Astrocyte of the spinal cord (primary cell): ENCODE measurements around the gene PRPS1L1.

Experiments used
- DNase-seq: peaks from one replicate; pipeline ENCODE4 v3.0.0; 2011; ENCODE audit warnings: low read depth, low spot score
- H3K4me3 ChIP-seq: 2 replicates; pipeline ENCODE4 v1.5.1; 2011; ENCODE audit warnings: low read depth, mild to moderate bottlenecking, low read length, moderate library complexity
- in situ Hi-C: cut with HindIII; loops from 2 replicates; pipeline ENCODE4 v1.10.0; 2017; ENCODE audit warnings: low sequenced_read_pairs
- TF ChIP-seq, protein P1 (sequence below): IDR thresholded peaks from 2 replicates; pipeline ENCODE4 v1.5.1; 2012; ENCODE audit warnings: low read depth, mild to moderate bottlenecking, low read length, inconsistent platforms

The PRPS1L1 gene

DNA sequence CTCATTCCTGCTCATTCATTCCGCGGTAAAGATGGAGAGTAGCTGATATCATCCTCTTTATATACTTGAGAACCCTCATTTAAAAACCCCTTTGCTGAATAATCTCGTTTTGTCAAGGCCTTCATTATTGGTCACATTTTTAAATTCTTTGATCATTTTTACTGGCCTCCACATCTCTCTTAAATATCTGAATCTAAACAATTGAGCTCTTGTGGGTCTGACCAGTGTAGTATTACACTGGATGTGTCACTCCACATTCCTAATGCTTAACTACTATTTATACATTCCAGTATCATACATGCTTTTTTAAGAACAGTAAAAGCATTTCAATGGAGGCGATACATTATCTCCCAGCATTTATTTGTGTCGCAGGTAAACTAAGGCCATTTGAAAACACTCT is 12.6 kb upstream of the PRPS1L1 start:
- in situ Hi-C loops = no loop called here
- DNase-seq = peak; percentile 81
- TF ChIP-seq, protein P1, sequence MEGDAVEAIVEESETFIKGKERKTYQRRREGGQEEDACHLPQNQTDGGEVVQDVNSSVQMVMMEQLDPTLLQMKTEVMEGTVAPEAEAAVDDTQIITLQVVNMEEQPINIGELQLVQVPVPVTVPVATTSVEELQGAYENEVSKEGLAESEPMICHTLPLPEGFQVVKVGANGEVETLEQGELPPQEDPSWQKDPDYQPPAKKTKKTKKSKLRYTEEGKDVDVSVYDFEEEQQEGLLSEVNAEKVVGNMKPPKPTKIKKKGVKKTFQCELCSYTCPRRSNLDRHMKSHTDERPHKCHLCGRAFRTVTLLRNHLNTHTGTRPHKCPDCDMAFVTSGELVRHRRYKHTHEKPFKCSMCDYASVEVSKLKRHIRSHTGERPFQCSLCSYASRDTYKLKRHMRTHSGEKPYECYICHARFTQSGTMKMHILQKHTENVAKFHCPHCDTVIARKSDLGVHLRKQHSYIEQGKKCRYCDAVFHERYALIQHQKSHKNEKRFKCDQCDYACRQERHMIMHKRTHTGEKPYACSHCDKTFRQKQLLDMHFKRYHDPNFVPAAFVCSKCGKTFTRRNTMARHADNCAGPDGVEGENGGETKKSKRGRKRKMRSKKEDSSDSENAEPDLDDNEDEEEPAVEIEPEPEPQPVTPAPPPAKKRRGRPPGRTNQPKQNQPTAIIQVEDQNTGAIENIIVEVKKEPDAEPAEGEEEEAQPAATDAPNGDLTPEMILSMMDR = no peak
- H3K4me3 ChIP-seq = no peak overlapping the region

DNA sequence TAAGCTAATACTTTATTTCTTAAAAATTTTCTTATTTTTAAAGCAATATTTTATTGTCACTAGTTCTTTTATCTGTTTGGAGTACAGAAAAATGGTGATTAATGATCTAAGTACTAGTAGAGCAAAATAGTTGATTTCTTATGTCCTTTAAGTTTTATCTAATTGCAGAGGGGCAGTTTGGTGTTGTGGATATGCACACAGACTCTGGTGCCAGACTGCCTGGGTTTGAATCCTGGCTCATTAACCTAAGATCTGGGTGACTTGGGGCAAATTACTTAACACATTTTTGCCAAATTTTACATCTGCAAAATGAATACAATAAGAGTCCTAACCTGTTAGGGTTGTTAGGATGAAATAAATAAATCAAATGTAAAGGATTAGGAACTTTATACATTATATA is 10.7 kb upstream of the PRPS1L1 start:
- no peak for DNase-seq
- no peak overlapping the region for H3K4me3 ChIP-seq
- TF ChIP-seq, protein P1 = no peak
- in situ Hi-C loops = no loop called here

DNA sequence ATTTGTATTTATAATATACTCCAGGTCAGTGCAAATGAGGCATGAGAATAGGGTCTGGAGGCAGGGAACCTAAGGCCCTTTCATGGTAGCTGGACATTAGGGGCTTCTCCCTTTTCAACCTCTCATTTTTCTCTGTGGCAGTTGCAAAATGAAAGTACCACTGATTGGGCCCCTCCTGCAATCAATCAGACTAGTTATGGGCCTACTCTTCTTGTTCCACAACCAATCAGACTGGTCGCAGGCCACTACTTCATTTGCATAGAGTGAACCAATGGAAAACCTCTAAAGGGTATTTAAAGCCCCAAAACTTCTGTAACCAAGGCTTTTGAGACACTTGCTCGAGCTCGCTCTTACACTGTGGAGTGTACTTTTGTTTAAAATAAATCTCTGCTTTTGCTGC is 10.0 kb upstream of the PRPS1L1 start:
- H3K4me3 ChIP-seq = no peak overlapping the region
- no peak for DNase-seq
- TF ChIP-seq, protein P1 = no peak
- in situ Hi-C loops = no loop called here

- H3K4me3 ChIP-seq = no peak overlapping the region
- TF ChIP-seq, protein P1 = no peak
- in situ Hi-C loops = no loop called here
- no peak for DNase-seq
Measured at GRCh38 chr7:18036783-18037182, 9.1 kb upstream of the PRPS1L1 start.

DNA sequence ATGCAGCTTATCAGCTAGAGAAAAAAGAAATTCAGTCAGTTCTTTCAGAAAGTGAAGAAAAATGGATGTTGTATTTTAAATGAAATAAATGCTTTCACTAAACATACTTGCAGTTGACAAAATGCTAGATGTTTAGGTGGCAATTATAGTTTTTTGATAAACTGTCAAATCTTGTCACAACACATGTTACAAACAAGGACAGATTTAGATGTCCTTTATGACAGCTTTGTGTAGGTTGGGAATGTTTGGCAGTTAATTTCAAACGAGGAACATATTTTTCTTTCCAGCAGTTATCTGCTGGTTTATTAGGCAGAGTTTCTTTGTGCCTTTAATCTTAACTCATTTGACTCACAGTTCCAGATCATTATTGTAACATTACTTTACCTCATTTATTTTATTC is 3.1 kb upstream of the PRPS1L1 start:
- in situ Hi-C loops = no loop called here
- H3K4me3 ChIP-seq = no peak overlapping the region
- TF ChIP-seq, protein P1 = no peak
- DNase-seq = no peak

GRCh38 chr7:18020138-18020715 is 7.4 kb downstream of the PRPS1L1 start:
- H3K4me3 ChIP-seq = no peak overlapping the region
- DNase-seq = peak; percentile 10
- in situ Hi-C loops = no loop called here
- TF ChIP-seq, protein P1 = no peak

- TF ChIP-seq, protein P1 = no peak
- in situ Hi-C loops = no loop called here
- DNase-seq = peak; percentile 61
- no peak overlapping the region for H3K4me3 ChIP-seq
Measured at GRCh38 chr7:18019555-18019954, 8.1 kb downstream of the PRPS1L1 start.
